Chondrocyte (in vitro differentiated cells): ENCODE measurements around the gene B3GNT2. TPM values are rescaled to one million over a fixed set of nuclear protein-coding genes. Genes with fewer than 3 reads are reported as not detected.

Source experiments
- DNase-seq: peaks from one replicate; pipeline ENCODE4 v3.0.0; 2021; ENCODE audit warnings: mixed read lengths, low spot score
- H3K27ac Mint-ChIP-seq: one replicate; pipeline ENCODE4 v1.8.0; 2021; ENCODE audit warnings: mild to moderate bottlenecking, moderate library complexity, mixed read lengths; ENCODE audit not compliant: unreplicated experiment
- H3K27me3 Mint-ChIP-seq: 2 replicates; pipeline ENCODE4 v1.8.0; 2021; ENCODE audit warnings: low read depth, mixed read lengths
- H3K36me3 Mint-ChIP-seq: 2 replicates; pipeline ENCODE4 v1.8.0; 2021; ENCODE audit warnings: low read depth, mixed read lengths
- H3K4me1 Mint-ChIP-seq: 2 replicates; pipeline ENCODE4 v1.8.0; 2021; ENCODE audit warnings: low read depth, mild to moderate bottlenecking, mixed read lengths
- H3K4me3 Mint-ChIP-seq: one replicate; pipeline ENCODE4 v1.8.0; 2021; ENCODE audit warnings: mild to moderate bottlenecking, moderate library complexity, mixed read lengths; ENCODE audit not compliant: unreplicated experiment
- H3K9me3 Mint-ChIP-seq: 2 replicates; pipeline ENCODE4 v1.8.0; 2021; ENCODE audit warnings: low read depth, mixed read lengths
- CTCF ChIP-seq: fragments of 200-600 bp; sonication (generic); IDR thresholded peaks from 2 replicates; pipeline ENCODE4 v1.5.0; 2021; ENCODE audit warnings: antibody characterized with exemption, mild to moderate bottlenecking, moderate library complexity
- total RNA-seq: library from RNA; stranded (reverse); gene quantifications from 3 replicates; pipeline ENCODE4 v1.2.1, GENCODE V29; 2021

The B3GNT2 gene
- total RNA-seq, 1 donor from 2014 or later = 22.4 TPM

- Mint-ChIP-seq H3K27ac (peak overlapping the region; percentile 88), H3K4me1 (peaks cover 69% of the 10 kb centered on the region), H3K4me3 (no peak overlapping the region), H3K27me3 (no peaks in the 10 kb centered on the region), H3K9me3 (no peaks in the 10 kb centered on the region), H3K36me3 (peaks cover 9% of the 10 kb centered on the region)
- no peak for TF ChIP-seq CTCF
- no peak for DNase-seq
These were observed 23.7 kb downstream of the B3GNT2 start for GRCh38 chr2:62219407-62220159.

GRCh38 chr2:62221141-62221540, 25.2 kb downstream of the B3GNT2 start:
- Mint-ChIP-seq H3K4me3 (no peak overlapping the region), H3K4me1 (peaks cover 56% of the 10 kb centered on the region), H3K27ac (peak overlapping the region; percentile 0), H3K36me3 (peaks cover 14% of the 10 kb centered on the region), H3K9me3 (no peaks in the 10 kb centered on the region), H3K27me3 (no peaks in the 10 kb centered on the region)
- no peak for DNase-seq
- TF ChIP-seq CTCF = no peak

GRCh38 chr2:62222171-62222570, 26.3 kb downstream of the B3GNT2 start:
- TF ChIP-seq CTCF = no peak
- no peak overlapping the region for H3K27ac Mint-ChIP-seq
- H3K27me3 Mint-ChIP-seq = no peaks in the 10 kb centered on the region
- no peak for DNase-seq
- peaks cover 45% of the 10 kb centered on the region for H3K4me1 Mint-ChIP-seq
- peaks cover 14% of the 10 kb centered on the region for H3K36me3 Mint-ChIP-seq
- H3K9me3 Mint-ChIP-seq = no peaks in the 10 kb centered on the region
- H3K4me3 Mint-ChIP-seq = no peak overlapping the region

- Mint-ChIP-seq H3K27me3 (no peaks in the 10 kb centered on the region), H3K27ac (no peak overlapping the region), H3K4me1 (peaks cover 40% of the 10 kb centered on the region), H3K4me3 (no peak overlapping the region), H3K9me3 (no peaks in the 10 kb centered on the region), H3K36me3 (peaks cover 17% of the 10 kb centered on the region)
- no peak for TF ChIP-seq CTCF
- no peak for DNase-seq
These were observed 26.8 kb downstream of the B3GNT2 start for GRCh38 chr2:62222674-62223073.

- no peaks in the 10 kb centered on the region for H3K9me3 Mint-ChIP-seq
- peaks cover 17% of the 10 kb centered on the region for H3K4me1 Mint-ChIP-seq
- H3K27me3 Mint-ChIP-seq = no peaks in the 10 kb centered on the region
- no peak for DNase-seq
- H3K36me3 Mint-ChIP-seq = peaks cover 17% of the 10 kb centered on the region
- no peak overlapping the region for H3K27ac Mint-ChIP-seq
- no peak overlapping the region for H3K4me3 Mint-ChIP-seq
- TF ChIP-seq CTCF = no peak
These were observed 29.1 kb downstream of the B3GNT2 start for GRCh38 chr2:62224976-62225375.
